SKM-1 (cell line): ENCODE data around the gene FAF2.

Experiments
- DNase-seq: peaks from one replicate; lab custom pipeline; 2025; ENCODE audit not compliant: unreplicated experiment; lab: John Stamatoyannopoulos, UW

Gene FAF2

GRCh38 chr5:176529741-176530141, 81.6 kb downstream of the FAF2 start:
- no peak for DNase-seq

GRCh38 chr5:176530393-176530982, 82.3 kb downstream of the FAF2 start:
- DNase-seq: no peak

DNA sequence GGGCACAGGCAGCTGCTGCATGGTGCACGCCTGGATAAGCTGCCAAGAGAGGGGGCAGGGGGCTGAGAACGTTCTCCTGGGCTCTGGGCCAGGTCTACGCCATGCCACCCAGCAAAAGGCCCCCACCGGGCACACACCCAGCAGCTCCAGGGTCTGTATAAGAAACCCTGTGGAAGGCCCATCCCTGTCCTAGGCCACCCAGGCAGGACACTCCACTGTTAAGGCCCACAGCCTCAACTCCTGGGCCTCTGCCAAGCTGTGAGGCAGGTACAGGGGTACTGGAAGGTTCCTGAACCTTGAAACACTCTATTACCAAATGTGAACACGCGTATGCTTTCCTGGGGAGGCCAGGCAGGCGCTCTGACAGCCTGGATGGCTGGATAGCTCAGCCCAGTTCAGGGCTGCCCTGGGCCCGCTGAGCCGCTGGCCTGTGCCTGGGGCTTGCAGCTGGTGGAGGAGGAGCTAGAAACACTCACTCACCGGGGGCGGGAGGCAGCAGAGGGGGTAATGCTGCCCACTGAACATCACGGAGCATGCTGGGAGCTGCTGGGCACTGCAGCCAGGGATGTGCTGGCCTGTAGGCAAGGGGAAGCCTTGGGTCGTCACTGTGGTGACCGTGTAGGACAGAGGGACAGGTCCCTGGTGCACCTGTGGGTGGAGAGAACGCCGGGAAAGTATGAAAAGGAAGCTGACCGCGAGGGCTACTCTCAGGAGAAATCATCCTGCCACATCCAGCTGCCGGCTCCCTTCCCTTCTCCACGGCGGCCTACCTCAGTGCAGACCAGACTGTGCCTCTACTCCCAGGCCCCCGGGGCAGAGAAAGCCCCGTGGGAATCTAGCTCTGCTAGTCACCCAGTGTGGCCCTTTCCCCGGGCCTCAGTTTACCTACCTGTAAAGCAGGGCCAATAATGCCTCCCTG, 83.1 kb downstream of the FAF2 start:
- DNase-seq: no peak

DNA sequence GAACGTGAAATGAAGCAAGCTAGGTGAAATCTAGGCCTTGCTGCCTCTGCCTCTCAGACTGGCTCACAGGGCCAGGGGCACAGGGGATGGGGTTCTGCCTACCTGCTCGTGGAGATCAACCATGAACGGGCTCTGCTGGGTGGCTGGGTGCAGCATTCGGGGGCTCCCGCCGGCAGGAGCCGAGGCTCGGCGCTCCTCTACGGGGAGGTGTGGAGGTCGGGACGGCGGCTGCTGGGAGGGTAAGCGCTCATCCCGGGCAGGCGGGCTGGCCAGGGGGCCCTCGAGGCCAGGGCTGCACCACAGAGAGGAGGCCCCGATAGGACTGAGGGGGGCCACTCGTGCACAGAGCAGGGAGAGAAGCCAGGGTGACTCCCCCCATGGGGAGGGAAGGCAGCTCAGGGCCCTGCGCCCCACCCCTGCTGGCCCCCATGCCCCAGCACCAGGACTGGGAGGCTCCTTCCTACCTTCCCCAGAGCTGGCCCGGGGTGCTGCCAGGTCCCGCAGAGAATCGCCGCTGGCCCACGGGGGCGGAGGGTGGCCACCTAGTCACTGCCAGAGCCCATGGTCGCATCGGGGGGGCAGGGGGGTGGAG, 83.8 kb downstream of the FAF2 start:
- no peak for DNase-seq

GRCh38 chr5:176532795-176533194, 84.6 kb downstream of the FAF2 start:
- DNase-seq: no peak

DNA sequence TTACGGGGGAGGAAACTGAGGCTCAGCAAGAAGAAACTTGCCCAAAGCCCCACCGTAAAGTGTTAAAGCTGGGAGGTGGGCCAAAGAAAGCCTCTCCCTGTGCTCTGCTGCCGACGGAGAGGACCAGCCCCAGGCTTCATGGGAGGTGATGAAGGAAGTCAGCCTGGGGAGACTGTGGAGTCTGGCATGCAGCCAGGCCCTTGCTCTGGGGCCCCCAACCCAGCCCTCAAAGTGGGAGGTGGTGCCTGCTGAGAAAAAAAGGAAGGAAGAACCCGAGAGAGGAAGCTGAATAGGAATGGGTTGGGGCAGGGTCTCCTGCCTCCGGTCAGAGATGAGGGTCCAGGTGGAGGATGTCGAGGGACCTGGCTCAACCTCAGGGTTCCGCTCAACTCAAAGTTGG, 85.2 kb downstream of the FAF2 start:
- peak; percentile 87 for DNase-seq

DNA sequence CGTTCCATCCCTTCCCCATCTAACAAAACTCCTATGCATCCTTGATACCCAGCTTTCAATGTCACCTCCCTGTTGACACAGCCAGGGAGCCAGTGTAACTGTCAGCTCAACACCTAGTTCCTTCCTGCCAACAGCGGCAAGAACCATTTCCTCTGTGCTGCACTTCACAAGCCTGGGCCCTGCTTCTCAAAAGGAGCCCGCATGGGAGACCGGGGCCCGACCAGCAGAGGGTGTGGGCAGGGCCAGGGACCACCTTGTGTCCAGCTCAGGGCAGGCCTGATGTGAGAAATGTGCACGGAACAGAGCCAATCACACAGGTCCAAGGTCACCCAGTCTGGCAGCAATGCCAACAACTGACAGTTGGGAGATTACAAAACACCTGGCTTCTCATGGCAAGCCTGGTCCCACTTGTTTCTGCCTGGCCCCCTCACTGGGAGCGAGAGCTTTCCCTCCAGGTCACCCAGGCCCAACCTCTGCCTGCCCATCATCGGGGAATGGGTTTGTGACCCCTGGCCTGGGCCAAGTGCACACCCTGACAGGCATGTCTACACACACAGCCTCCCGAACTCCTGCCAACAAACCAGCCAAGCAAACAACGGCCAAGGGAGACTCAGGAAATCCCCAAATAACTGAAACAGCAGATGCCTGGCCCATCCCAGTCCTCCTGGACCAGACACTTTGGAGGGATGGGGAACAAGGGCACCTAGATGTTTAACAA, 85.9 kb downstream of the FAF2 start:
- no peak for DNase-seq

GRCh38 chr5:176534640-176535039, 86.5 kb downstream of the FAF2 start:
- no peak for DNase-seq

GRCh38 chr5:176535101-176535663, 87.0 kb downstream of the FAF2 start:
- DNase-seq: peak; percentile 48

DNA sequence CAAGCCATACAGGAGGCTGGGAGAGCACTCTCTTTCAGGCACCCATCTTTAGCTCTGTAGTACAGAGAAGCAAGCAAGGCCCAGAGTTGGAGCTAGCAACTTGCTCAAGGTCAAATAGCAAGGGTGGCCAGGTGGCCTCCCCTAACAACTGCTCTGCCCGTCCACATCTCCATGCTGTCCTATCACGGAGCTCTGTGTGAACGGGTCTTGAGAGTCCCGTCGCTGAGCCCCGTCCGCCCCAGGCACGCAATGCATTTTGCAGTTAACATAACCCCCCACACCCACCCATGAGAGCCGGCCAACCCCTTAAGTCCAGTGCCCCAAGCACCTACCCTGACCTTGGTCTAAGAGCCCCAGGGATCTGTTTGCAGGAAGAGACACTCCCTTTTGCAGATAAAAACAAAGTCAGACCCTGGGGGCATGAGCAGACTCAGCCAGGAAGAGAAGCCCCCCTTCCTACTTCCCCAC, 87.5 kb downstream of the FAF2 start:
- no peak for DNase-seq

DNA sequence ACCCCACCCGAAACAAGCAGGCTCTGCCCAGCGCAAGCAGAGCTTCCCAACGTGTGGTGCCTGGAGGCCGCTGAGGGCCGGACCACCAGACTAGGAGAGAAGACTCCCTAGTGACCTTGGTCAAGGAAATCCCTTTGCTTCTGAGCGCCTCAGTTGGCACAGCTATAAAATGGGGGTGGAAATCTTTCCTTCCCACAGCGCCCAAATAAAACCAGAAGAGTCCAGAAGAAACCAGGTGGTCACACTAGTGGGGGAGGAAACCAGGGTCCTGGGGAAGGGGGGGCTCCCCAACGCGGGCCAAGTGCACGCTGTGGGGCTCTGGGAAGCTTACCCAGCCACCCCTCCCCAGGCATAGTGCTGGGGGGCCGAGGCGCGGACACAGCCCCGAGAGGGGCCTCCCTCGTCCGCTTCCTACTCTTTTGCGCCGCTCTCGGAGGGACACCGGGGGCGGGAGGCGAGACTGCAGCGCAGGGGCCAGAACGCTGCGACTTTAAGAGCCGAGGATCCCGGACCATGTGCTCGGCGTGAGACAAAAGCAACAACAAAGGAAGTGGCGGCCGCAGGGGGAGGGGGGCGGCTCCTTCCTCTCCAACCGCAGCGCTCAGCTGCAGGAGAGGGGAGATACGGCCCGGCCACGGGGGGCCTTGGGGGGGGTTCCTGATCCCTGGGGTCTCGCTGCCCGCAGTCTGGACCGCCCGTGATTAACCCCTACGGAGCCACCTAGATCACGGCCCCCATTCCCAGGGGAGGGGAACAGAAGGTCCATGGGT, 88.1 kb downstream of the FAF2 start:
- DNase-seq: peak; percentile 72

- peak; percentile 93 for DNase-seq
Observed at GRCh38 chr5:176536902-176537553, 88.8 kb downstream of the FAF2 start, which contains the start of gene RNF44. TSS of gene RNF44 (minus strand) at chr5:176537402. CDS start at chr5:176532472, 4,930 bp downstream.

GRCh38 chr5:176537554-176538229, 89.5 kb downstream of the FAF2 start:
- peak; percentile 99 for DNase-seq

DNA sequence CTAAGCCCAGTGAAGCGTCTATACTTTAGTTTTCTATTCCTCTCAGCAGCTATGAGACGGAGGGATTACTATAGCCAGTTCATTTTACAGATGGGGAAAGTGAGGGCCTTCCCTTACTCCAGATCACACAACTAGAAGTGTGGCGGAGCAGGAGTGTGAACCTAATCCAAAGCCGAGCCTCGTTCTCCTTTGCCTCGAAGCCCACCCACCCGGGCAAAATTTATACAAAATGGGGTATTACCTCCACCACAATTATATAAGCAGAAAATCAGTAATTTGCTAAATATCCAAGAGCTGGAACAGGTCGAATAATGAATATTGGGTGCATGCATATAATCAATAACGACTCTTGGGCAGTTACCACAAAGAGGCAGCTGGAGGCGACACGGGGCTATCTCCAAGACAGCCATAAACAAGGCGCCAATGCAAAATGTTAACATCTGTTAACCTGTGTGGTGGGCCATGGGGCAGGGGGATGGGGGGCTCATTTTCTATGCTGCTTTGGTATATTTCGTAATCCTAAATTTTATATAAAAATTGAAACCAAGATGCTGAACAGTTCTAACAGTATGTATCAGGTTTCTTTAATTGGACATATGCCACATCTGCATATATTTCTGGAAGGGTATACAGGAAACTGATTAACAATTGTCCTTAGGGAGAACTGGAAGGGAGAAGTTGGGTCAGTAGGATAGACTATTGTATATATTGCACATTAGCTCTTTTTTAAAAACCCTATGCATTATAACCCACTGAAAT, 90.2 kb downstream of the FAF2 start:
- DNase-seq: no peak

- DNase-seq: no peak
Observed at GRCh38 chr5:176538989-176539384, 90.8 kb downstream of the FAF2 start.

GRCh38 chr5:176540476-176540899, 92.3 kb downstream of the FAF2 start:
- no peak for DNase-seq

DNA sequence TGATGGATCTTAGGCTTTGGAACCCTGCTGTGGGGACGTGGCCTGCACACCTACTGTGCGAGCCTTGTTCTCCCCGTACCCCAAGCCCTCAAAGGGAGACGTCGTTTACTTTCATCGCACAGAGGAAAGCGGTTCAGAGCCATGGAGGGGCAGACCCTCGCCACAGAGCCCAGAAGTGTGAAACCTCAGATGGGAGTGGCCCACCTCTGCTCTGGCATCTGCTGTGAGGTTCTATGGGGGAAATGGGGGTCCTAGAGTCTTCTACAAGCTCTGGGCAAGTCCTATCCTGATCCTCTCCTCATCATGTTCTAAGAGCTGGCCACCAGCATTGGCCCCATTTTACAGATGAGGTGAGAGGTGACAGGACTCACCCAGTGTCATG, 92.8 kb downstream of the FAF2 start:
- DNase-seq: no peak
